ENCODE data around the gene LAMC2.

DNA sequence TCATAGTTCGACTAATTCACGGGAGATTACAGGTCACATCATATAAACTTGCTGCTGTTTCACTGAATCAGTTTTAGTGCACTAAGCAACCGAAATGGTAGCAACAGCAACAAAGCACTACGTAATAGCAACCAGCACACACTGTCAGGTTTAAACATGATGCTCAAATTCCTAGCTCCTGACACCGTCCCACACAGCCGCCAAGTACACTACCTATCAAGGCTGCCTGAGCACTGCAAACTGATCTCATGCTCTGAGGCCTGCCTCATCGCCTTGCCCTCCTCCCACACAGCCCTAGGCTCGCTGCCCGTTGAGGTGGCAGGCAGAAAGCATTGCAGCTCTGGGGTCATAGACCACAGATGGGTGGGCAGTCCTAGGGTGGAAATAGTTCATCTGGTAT is 12.4 kb downstream of the LAMC2 start:
- TF ChIP-seq CTCF (conservative IDR thresholded peaks at IDR 0.05 in 1 of 2, IDR thresholded peaks at IDR 0.05 in 1 of 2; ENCODE audit: extremely low read depth in 1 of 2, insufficient read depth in 1 of 2, low read depth in 1 of 2, low read length in 2 of 2) (no peak), EZH2 (IDR thresholded peaks at IDR 0.05; ENCODE audit: borderline replicate concordance, low read length) (no peak)

Measured in mammary epithelial cell (primary cell).